ENCODE measurements around the gene TCF12. TPM values are rescaled to one million over a fixed set of nuclear protein-coding genes. Genes with fewer than 3 reads are reported as not detected.
A peak's percentile ranks its signal among the peaks of the same experiment; 100 is the strongest.

The TCF12 gene
- total RNA-seq, 1 donor from 2014 or later = 33.2 TPM

- Histone ChIP-seq H3K4me3 (ENCODE audit: low read depth, low read length) (no peak overlapping the region), H3K27me3 (ENCODE audit: control insufficient read depth, insufficient read depth, low read length) (no peaks in the 10 kb centered on the region), H3K36me3 (ENCODE audit: control insufficient read depth, insufficient read depth, low read length) (peaks cover 2% of the 10 kb centered on the region)
- no peak for TF ChIP-seq CTCF (IDR thresholded peaks at IDR 0.05; ENCODE audit: insufficient read depth, low read length, severe bottlenecking)
- FAIRE-seq (no peak), DNase-seq (ENCODE audit: low read depth) (no peak)
Measured at GRCh38 chr15:56991017-56991416, 72.6 kb downstream of the TCF12 start.

DNA sequence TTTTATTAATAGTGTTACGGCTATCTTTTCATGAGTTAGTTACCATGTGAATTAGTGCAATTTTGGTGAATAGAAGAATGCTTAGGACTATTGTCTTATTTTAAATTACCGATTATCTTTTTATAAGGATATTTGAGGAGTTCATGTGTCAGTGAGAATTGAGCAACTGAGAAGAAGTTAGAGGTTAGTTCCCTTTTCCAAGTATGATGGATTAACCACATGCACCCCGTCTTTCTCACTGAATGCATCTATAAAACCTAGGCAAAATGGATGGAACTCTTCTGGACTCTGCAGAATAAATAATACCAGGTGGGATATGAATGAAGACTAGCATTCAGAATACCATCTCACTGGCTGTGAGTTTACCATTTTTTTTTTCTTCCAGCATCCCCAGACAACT, 74.3 kb downstream of the TCF12 start:
- Histone ChIP-seq H3K4me3 (ENCODE audit: low read depth, low read length) (no peak overlapping the region), H3K27me3 (ENCODE audit: control insufficient read depth, insufficient read depth, low read length) (no peaks in the 10 kb centered on the region), H3K36me3 (ENCODE audit: control insufficient read depth, insufficient read depth, low read length) (peaks cover 2% of the 10 kb centered on the region)
- DNase-seq (ENCODE audit: low read depth) (no peak), FAIRE-seq (no peak)
- no peak for TF ChIP-seq CTCF (IDR thresholded peaks at IDR 0.05; ENCODE audit: insufficient read depth, low read length, severe bottlenecking)

DNA sequence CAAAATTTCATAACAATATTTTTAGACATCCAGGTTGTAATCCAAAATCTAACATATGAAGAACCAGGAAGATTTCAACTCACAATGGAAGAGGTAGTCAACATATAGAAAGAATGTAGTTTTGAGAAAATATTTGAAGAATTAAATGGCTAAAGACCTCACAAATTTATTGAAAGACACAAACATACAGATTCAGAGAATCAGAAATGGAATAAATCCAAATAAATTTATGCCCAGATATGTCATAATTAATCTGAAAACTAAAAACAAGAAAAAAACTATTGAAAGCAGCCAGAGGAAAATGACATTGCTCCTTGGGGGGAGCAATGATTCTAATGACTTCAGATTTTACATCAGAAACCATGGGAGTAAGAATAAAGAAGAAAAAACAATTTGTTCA, 75.8 kb downstream of the TCF12 start:
- TF ChIP-seq CTCF (IDR thresholded peaks at IDR 0.05; ENCODE audit: insufficient read depth, low read length, severe bottlenecking) = no peak
- Histone ChIP-seq H3K4me3 (ENCODE audit: low read depth, low read length) (no peak overlapping the region), H3K27me3 (ENCODE audit: control insufficient read depth, insufficient read depth, low read length) (no peaks in the 10 kb centered on the region), H3K36me3 (ENCODE audit: control insufficient read depth, insufficient read depth, low read length) (peaks cover 2% of the 10 kb centered on the region)
- DNase-seq (ENCODE audit: low read depth) (no peak), FAIRE-seq (no peak)

DNA sequence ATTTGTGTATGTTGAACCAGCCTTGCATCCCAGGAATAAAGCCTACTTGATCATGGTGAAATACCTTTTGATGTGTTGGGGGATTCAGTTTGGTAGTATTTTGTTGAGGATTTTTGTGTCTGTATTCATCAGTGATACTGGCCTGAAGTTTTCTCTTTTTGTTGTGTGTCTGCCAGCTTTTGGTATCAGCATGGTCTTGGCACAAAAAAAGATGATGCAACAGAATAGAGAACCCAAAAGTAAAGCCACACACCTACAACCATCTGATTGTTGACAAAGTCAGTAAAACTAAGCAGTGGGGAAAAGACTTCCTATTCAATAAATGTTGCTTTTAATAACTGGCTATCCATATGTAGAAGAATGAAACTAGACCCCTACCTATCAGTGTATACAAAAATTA, 77.6 kb downstream of the TCF12 start:
- TF ChIP-seq CTCF (IDR thresholded peaks at IDR 0.05; ENCODE audit: insufficient read depth, low read length, severe bottlenecking) = no peak
- DNase-seq (ENCODE audit: low read depth) (no peak), FAIRE-seq (no peak)

DNA sequence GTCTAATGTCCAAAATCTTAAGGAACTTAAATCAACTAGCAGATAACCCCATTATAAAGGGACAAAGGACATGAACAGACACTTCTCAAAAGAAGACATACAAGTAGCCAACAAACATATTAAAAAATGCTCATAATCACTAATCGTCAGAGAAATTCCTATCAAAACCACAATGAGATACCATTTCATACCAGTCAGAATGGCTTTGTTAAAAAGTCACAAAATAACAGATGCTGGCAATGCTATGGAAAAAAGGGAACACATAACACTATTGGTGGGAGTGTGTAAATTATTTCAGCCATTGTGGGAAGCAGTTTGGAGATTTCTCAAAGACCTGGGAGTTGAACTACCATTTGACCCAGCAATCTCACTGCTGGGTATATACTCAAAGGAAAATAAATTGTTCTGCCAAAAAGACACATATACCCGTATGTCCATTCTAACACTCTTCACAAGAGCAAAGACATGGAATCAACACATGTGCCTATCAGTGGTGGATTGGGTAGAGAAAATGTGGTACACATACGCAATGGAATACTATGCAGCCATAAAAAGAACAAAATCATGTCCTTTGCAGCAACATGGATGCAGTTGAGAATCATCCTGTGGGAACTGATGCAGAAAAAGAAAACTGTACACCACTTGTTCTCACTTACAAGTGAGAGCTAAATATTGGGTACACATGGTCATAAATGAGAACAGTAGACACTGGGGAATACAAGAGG, 78.5 kb downstream of the TCF12 start:
- Histone ChIP-seq H3K4me3 (ENCODE audit: low read depth, low read length) (no peak overlapping the region), H3K27me3 (ENCODE audit: control insufficient read depth, insufficient read depth, low read length) (no peaks in the 10 kb centered on the region), H3K36me3 (ENCODE audit: control insufficient read depth, insufficient read depth, low read length) (peaks cover 2% of the 10 kb centered on the region)
- DNase-seq (ENCODE audit: low read depth) (no peak), FAIRE-seq (no peak)
- no peak for TF ChIP-seq CTCF (IDR thresholded peaks at IDR 0.05; ENCODE audit: insufficient read depth, low read length, severe bottlenecking)

More for the DNA sequence above, 77.6 kb downstream of the TCF12 start:
- Histone ChIP-seq H3K4me3 (ENCODE audit: low read depth, low read length) (no peak overlapping the region), H3K27me3 (ENCODE audit: control insufficient read depth, insufficient read depth, low read length) (no peaks in the 10 kb centered on the region), H3K36me3 (ENCODE audit: control insufficient read depth, insufficient read depth, low read length) (peaks cover 2% of the 10 kb centered on the region)

GRCh38 chr15:57003418-57003817, 85.0 kb downstream of the TCF12 start:
- no peaks in the 10 kb centered on the region for H3K36me3 ChIP-seq (ENCODE audit: control insufficient read depth, insufficient read depth, low read length)
- no peak for TF ChIP-seq CTCF (IDR thresholded peaks at IDR 0.05; ENCODE audit: insufficient read depth, low read length, severe bottlenecking)
- H3K27me3 ChIP-seq (ENCODE audit: control insufficient read depth, insufficient read depth, low read length) = no peaks in the 10 kb centered on the region
- FAIRE-seq (no peak), DNase-seq (ENCODE audit: low read depth) (peak; percentile 76)
- H3K4me3 ChIP-seq (ENCODE audit: low read depth, low read length) = no peak overlapping the region

Measured in bronchial epithelial cell (primary cell).